HepG2 (cell line): ENCODE measurements around the gene SYNGR1. TPM values are rescaled to one million over a fixed set of nuclear protein-coding genes. Genes with fewer than 3 reads are reported as not detected.

Experiments used
- AGO1 ChIP-seq: fragments of 200-400 bp; formaldehyde crosslinking; IDR thresholded peaks from 2 replicates; pipeline ENCODE4 v1.6.1; 2017; ENCODE audit warnings: mild to moderate bottlenecking, low read depth, low read length, moderate library complexity; ENCODE audit not compliant: poor library complexity, severe bottlenecking
- ELF3 ChIP-seq: IDR thresholded peaks from 2 replicates; pipeline ENCODE4 v1.6.1; 2016; ENCODE audit warnings: missing genetic modification reagents, missing compliant biosample characterization
- ETV5 ChIP-seq: IDR thresholded peaks from 2 replicates; pipeline ENCODE4 v1.6.1; 2018; ENCODE audit warnings: missing biosample characterization, missing genetic modification reagents, inconsistent platforms, borderline replicate concordance
- GZF1 ChIP-seq: sonication (generic); formaldehyde crosslinking; IDR thresholded peaks from 2 replicates; pipeline ENCODE4 v1.5.1; 2020; ENCODE audit warnings: mild to moderate bottlenecking, missing genetic modification reagents
- HMG20A ChIP-seq: IDR thresholded peaks from 2 replicates; pipeline ENCODE4 v1.6.1; 2016; ENCODE audit warnings: borderline replicate concordance
- JUN ChIP-seq: sonication (generic); formaldehyde crosslinking; IDR thresholded peaks from 2 replicates; pipeline ENCODE4 v1.4.0; 2020; ENCODE audit warnings: mild to moderate bottlenecking, missing genetic modification reagents
- KAT7 ChIP-seq: IDR thresholded peaks from 2 replicates; pipeline ENCODE4 v1.6.1; 2018; ENCODE audit warnings: borderline replicate concordance, missing compliant biosample characterization
- KDM2A ChIP-seq: sonication (generic); formaldehyde crosslinking; IDR thresholded peaks from 2 replicates; pipeline ENCODE4 v1.4.0; 2020; ENCODE audit warnings: low read depth, missing genetic modification reagents, borderline replicate concordance
- MBNL3 ChIP-seq: fragments of 250-450 bp; sonication (Bioruptor Pico); conservative IDR thresholded peaks from 2 replicates; pipeline ENCODE4 v1.8.0; 2022; ENCODE audit warnings: mild to moderate bottlenecking, inconsistent platforms
- NFE2L2 ChIP-seq: fragments of 150-350 bp; IDR thresholded peaks from 2 replicates; pipeline ENCODE4 v1.6.1; 2014; ENCODE audit warnings: low read length
- NR2F1 ChIP-seq, 2 experiments: fragments of 450-650 bp in 1 of 2; formaldehyde crosslinking in 1 of 2; IDR thresholded peaks; 2 replicates each; pipeline versions ENCODE4 v1.5.0 to v1.6.1; 2016 to 2020; ENCODE audit warnings: mild to moderate bottlenecking in 1 of 2, missing compliant biosample characterization in 1 of 2, missing genetic modification reagents in 1 of 2, moderate library complexity in 1 of 2
- POLR2A ChIP-seq, 2 experiments: IDR thresholded peaks; 2 replicates each; pipeline ENCODE4 v1.6.1; 2011; ENCODE audit warnings: low read depth in 2 of 2, low read length in 2 of 2, mild to moderate bottlenecking in 1 of 2, moderate library complexity in 1 of 2; ENCODE audit not compliant: insufficient read depth in 1 of 2
- PTBP1 ChIP-seq: fragments of 200-400 bp; formaldehyde crosslinking; IDR thresholded peaks from 2 replicates; pipeline ENCODE4 v1.6.1; 2018; ENCODE audit warnings: low read length, low read depth; ENCODE audit not compliant: poor library complexity, severe bottlenecking
- RAD21 ChIP-seq: fragments of 450-650 bp; formaldehyde crosslinking; IDR thresholded peaks from 2 replicates; pipeline ENCODE4 v1.5.0; 2020; ENCODE audit warnings: mild to moderate bottlenecking
- RBM39 ChIP-seq: fragments of 200-400 bp; formaldehyde crosslinking; IDR thresholded peaks from one replicate; pipeline ENCODE4 v1.6.1; 2018; ENCODE audit warnings: antibody characterized with exemption, mild to moderate bottlenecking, low read depth, low read length; ENCODE audit not compliant: poor library complexity, severe bottlenecking
- RFX5 ChIP-seq: IDR thresholded peaks from 2 replicates; pipeline ENCODE4 v1.6.1; 2011; ENCODE audit warnings: low read depth, low read length, improper control_type of control experiment
- TBP ChIP-seq: sonication (generic); formaldehyde crosslinking; IDR thresholded peaks from 2 replicates; pipeline ENCODE4 v1.5.0; 2020; ENCODE audit warnings: missing genetic modification reagents
- TEAD2 ChIP-seq: sonication (generic); formaldehyde crosslinking; IDR thresholded peaks from 2 replicates; pipeline ENCODE4 v1.9.0; 2021; ENCODE audit warnings: missing genetic modification reagents
- ZBTB1 ChIP-seq: sonication (generic); formaldehyde crosslinking; IDR thresholded peaks from 2 replicates; pipeline ENCODE4 v1.4.0; 2020; ENCODE audit warnings: missing genetic modification reagents, borderline replicate concordance
- ZFP1 ChIP-seq: IDR thresholded peaks from 2 replicates; pipeline ENCODE4 v1.6.1; 2016
- ZFP41 ChIP-seq: sonication (generic); formaldehyde crosslinking; IDR thresholded peaks from 2 replicates; pipeline ENCODE4 v1.4.0; 2020; ENCODE audit warnings: mild to moderate bottlenecking, missing genetic modification reagents, borderline replicate concordance
- ZFY ChIP-seq: sonication (generic); formaldehyde crosslinking; IDR thresholded peaks from 2 replicates; pipeline ENCODE4 v1.4.0; 2020; ENCODE audit warnings: missing genetic modification reagents
- ZFYVE20 ChIP-seq: sonication (generic); formaldehyde crosslinking; IDR thresholded peaks from 2 replicates; pipeline ENCODE4 v1.8.0; 2023; ENCODE audit warnings: low read depth, mild to moderate bottlenecking, moderate library complexity, missing genetic modification reagents, borderline replicate concordance
- ZNF501 ChIP-seq: sonication (generic); formaldehyde crosslinking; IDR thresholded peaks from 2 replicates; pipeline ENCODE4 v1.5.1; 2020; ENCODE audit warnings: mild to moderate bottlenecking, moderate library complexity, missing genetic modification reagents
- ZSCAN9 ChIP-seq: IDR thresholded peaks from 2 replicates; pipeline ENCODE4 v1.6.1; 2016; ENCODE audit warnings: borderline replicate concordance
- polyA plus RNA-seq, 8 experiments: library from polyadenylated mRNA; depleted of rRNA in 3 of 8; stranded (reverse) in 7 of 8; unstranded in 1 of 8; fragments of >200 nt; fragmentation: Illumina TruSeq in 4 of 8; extraction: Trizol in 4 of 8; gene quantifications; 2 replicates each; pipeline versions ENCODE4 v1.2.1 to v1.2.3, GENCODE V29; 2011 to 2016; ENCODE audit warnings: low read depth in 4 of 8, missing spikeins in 1 of 8, mixed read lengths in 1 of 8; ENCODE audit not compliant: insufficient read depth in 1 of 8
- total RNA-seq, 5 experiments: library from RNA; depleted of rRNA; stranded (reverse); fragments of >200 nt; fragmentation: Illumina TruSeq; extraction: Trizol; gene quantifications; 2 replicates each; pipeline ENCODE4 v1.2.3, GENCODE V29; 2016; ENCODE audit warnings: low read depth in 1 of 5
- TF ChIP-seq, protein P1 (sequence below): sonication (generic); formaldehyde crosslinking; IDR thresholded peaks from 2 replicates; pipeline ENCODE4 v1.8.1; 2023; ENCODE audit warnings: mild to moderate bottlenecking, missing genetic modification reagents
- TF ChIP-seq, protein P2 (sequence below): sonication (generic); formaldehyde crosslinking; IDR thresholded peaks from 2 replicates; pipeline ENCODE4 v1.4.0; 2020; ENCODE audit warnings: missing genetic modification reagents, borderline replicate concordance

Gene SYNGR1
- total and polyA plus RNA-seq, 2 of the 13 experiments (the other 11 are each of a cell fraction or from before 2014, with no cell fraction given) = 0.27 to 2.7 TPM

DNA sequence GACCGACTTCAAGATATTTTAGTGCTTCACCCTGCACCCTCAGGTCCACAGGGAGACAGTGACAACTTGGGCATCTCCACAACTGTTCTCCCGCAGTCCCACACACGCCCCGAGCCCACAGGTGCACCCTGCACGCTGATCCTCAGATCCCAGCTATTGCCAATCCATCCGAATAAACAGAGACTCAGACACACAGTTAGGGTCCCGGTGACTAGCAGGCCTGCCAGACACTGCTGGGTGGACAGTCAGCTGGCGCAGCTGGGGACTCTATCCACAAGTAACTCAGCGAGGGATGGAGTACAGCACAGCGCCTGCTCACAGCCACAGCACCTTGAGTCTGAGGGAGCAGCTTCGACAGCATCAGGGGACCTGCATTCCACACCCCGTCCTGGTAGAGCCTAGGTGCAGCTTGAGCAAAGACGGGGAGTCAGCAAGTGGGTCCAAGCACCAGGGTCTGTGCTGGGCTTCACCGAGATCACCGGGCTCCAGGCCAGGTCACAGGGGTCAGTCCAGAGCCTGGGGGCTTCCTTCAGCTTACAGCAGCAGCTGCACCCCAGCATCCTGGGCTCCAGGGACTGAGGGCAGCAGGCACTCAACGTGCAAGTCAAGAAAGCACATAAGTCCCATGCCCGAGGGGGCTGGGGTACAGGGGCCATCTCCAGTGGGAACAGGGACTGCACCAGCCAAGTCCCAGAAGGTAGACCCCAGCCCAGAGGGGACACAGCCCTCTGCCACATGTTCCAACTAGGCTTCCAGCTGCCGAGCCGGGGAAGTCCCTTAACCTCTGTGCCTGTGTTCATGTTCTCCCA is 38.0 kb upstream of the SYNGR1 start (continued):
- TF ChIP-seq ZBTB1 (no peak), JUN (CRISPR knock-in tag) (no peak), TEAD2 (CRISPR knock-in tag) (no peak), KDM2A (CRISPR knock-in tag) (peak; percentile 61; the same call in 1 of the 2 replicates), ZNF501 (no peak), GZF1 (CRISPR knock-in tag) (no peak), ETV5 (CRISPR knock-in tag) (no peak), ZFY (CRISPR knock-in tag) (no peak), PTBP1 (no peak), RAD21 (CRISPR knock-in tag) (0 out of 2 replicates have a peak, but pooled peaks have one; percentile 10), NR2F1 (CRISPR knock-in tag; IDR thresholded peaks at IDR 0.05) (no peak), ZFYVE20 (CRISPR knock-in tag) (no peak), ELF3 (CRISPR knock-in tag) (no peak), TBP (no peak), RFX5 (no peak), POLR2A (IDR thresholded peaks at IDR 0.05; ENCODE audit: insufficient read depth in 1 of 2, low read depth in 2 of 2, low read length in 2 of 2) (peak in 1 of 2 experiments; percentile 81; a peak in 3 of 4 replicates), ZFP1 (CRISPR knock-in tag) (no peak), MBNL3 (CRISPR knock-in tag) (no peak), RBM39 (no peak), ZSCAN9 (CRISPR knock-in tag) (no peak), KAT7 (CRISPR knock-in tag) (no peak), NFE2L2 (no peak), HMG20A (no peak), AGO1 (peak; percentile 7), ZFP41 (CRISPR knock-in tag) (no peak)
- TF ChIP-seq, protein P1, sequence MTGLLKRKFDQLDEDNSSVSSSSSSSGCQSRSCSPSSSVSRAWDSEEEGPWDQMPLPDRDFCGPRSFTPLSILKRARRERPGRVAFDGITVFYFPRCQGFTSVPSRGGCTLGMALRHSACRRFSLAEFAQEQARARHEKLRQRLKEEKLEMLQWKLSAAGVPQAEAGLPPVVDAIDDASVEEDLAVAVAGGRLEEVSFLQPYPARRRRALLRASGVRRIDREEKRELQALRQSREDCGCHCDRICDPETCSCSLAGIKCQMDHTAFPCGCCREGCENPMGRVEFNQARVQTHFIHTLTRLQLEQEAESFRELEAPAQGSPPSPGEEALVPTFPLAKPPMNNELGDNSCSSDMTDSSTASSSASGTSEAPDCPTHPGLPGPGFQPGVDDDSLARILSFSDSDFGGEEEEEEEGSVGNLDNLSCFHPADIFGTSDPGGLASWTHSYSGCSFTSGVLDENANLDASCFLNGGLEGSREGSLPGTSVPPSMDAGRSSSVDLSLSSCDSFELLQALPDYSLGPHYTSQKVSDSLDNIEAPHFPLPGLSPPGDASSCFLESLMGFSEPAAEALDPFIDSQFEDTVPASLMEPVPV = no peak; the same call in 1 of the 2 replicates
- TF ChIP-seq, protein P2, sequence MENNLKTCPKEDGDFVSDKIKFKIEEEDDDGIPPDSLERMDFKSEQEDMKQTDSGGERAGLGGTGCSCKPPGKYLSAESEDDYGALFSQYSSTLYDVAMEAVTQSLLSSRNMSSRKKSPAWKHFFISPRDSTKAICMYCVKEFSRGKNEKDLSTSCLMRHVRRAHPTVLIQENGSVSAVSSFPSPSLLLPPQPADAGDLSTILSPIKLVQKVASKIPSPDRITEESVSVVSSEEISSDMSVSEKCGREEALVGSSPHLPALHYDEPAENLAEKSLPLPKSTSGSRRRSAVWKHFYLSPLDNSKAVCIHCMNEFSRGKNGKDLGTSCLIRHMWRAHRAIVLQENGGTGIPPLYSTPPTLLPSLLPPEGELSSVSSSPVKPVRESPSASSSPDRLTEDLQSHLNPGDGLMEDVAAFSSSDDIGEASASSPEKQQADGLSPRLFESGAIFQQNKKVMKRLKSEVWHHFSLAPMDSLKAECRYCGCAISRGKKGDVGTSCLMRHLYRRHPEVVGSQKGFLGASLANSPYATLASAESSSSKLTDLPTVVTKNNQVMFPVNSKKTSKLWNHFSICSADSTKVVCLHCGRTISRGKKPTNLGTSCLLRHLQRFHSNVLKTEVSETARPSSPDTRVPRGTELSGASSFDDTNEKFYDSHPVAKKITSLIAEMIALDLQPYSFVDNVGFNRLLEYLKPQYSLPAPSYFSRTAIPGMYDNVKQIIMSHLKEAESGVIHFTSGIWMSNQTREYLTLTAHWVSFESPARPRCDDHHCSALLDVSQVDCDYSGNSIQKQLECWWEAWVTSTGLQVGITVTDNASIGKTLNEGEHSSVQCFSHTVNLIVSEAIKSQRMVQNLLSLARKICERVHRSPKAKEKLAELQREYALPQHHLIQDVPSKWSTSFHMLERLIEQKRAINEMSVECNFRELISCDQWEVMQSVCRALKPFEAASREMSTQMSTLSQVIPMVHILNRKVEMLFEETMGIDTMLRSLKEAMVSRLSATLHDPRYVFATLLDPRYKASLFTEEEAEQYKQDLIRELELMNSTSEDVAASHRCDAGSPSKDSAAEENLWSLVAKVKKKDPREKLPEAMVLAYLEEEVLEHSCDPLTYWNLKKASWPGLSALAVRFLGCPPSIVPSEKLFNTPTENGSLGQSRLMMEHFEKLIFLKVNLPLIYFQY (CRISPR knock-in tag) = no peak
